GM12873 (cell line): ENCODE data around the gene BLOC1S4.

Source experiments
- TF ChIP-seq, protein P1 (sequence below): IDR thresholded peaks from 2 replicates; pipeline ENCODE4 v1.5.1; 2012; ENCODE audit warnings: low read depth, mild to moderate bottlenecking, moderate library complexity, low read length, control low read depth; ENCODE audit not compliant: insufficient read depth; ENCODE audit errors: missing control alignments

Gene BLOC1S4

DNA sequence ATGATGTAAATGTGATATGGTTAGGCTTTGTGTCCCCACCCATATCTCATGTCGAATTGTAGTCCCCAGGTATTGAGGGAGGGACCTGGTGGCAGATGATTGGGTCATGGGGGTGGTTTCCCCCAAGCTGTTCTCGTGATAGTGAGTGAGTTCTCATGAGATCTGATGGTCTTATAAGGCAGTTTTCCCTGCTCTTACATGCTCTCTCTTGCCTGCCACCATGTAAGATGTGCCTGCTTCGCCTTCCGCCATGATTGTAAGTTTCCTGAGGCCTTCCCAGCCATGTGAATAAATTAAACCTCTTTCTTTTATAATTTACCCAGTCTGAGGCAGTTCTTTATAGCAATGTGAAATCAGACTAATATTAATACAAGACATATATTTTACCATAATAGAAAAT, 23.9 kb downstream of the BLOC1S4 start:
- TF ChIP-seq, protein P1, sequence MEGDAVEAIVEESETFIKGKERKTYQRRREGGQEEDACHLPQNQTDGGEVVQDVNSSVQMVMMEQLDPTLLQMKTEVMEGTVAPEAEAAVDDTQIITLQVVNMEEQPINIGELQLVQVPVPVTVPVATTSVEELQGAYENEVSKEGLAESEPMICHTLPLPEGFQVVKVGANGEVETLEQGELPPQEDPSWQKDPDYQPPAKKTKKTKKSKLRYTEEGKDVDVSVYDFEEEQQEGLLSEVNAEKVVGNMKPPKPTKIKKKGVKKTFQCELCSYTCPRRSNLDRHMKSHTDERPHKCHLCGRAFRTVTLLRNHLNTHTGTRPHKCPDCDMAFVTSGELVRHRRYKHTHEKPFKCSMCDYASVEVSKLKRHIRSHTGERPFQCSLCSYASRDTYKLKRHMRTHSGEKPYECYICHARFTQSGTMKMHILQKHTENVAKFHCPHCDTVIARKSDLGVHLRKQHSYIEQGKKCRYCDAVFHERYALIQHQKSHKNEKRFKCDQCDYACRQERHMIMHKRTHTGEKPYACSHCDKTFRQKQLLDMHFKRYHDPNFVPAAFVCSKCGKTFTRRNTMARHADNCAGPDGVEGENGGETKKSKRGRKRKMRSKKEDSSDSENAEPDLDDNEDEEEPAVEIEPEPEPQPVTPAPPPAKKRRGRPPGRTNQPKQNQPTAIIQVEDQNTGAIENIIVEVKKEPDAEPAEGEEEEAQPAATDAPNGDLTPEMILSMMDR = no peak

DNA sequence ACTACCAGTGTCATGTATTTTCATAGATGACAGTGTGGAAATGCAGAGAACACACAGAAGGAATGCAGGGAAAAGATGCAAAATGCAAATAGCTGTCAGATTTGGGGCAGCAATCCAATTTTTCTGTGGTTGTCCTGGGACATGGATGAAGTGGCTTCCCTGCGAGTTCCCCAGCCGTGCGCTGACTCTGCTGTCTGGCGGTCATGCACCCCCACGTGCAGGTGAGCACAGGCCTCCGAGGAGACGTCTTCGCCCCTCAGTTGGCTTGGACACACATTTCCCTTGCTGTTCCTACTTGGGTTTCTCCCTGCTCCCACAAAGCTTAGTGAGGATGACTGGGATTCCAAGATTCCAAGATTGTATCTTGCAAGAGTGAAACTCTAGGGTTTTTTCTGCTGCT, 24.4 kb downstream of the BLOC1S4 start:
- TF ChIP-seq, protein P1 = no peak

DNA sequence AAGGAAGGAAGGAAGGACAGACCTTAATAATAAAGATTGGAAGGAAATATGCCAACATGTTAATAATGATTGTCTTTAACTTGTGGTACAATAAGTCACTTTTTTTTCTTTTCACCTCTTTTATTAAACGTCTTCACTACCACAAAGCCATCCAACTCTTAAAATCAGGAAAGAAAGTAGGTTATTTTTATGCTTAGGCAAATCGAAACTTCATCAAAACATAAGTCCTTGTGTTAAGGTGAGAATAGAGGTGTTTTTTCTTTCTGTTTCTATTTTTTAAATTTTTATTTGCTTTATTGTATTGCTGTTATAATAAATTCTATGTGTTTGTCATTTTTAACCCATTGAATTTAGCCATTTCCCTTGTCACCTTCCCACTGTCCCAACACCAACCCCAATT, 26.5 kb downstream of the BLOC1S4 start:
- TF ChIP-seq, protein P1 = no peak

DNA sequence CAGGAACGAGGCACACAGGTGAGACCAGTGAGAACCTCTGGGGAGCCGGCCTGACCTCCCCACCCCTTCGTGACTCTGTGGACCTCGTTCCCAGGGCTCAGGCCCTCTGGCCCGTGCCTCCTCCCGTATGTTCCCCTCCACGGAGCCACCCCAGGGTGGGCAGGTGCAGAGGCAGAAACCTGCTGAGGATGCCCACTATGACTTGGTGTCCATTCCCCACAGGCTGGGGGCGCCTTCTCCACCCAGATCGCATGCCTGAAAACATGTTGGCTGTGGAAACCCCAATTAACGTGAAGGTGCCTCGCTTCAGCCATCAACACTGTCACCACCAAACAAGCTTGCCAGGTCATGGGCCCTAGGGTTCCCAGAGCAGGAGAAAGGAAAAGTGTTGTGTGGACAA, 27.0 kb downstream of the BLOC1S4 start:
- TF ChIP-seq, protein P1 = no peak

DNA sequence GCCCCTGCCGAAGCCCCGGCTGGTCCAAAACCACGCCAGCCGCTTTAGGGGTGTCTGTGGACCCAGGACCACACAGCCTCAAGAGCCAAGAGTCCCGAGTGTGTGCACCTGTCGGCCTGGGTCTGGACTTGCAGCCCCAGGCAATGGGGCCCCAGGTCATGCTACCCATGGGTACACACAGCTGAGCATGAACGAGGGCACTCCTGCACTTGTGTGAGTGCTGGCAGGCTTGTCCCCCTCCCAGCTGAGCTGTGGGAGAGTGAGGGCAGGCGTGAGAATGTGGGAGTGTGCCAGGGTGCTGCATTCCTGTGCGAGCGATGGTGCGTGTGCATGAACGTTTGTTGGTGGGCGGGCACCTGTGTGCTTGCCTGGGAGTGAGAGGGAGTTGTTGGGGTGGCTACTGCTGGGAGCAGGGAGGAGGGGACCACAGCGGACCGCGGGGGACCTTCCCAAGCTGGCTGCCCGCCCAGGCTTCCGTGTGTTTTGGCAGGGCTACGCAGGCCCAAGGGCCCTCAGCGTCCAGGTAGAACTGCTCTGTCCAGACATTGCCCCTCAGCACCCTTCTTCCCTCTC, 30.8 kb downstream of the BLOC1S4 start:
- TF ChIP-seq, protein P1 = no peak

DNA sequence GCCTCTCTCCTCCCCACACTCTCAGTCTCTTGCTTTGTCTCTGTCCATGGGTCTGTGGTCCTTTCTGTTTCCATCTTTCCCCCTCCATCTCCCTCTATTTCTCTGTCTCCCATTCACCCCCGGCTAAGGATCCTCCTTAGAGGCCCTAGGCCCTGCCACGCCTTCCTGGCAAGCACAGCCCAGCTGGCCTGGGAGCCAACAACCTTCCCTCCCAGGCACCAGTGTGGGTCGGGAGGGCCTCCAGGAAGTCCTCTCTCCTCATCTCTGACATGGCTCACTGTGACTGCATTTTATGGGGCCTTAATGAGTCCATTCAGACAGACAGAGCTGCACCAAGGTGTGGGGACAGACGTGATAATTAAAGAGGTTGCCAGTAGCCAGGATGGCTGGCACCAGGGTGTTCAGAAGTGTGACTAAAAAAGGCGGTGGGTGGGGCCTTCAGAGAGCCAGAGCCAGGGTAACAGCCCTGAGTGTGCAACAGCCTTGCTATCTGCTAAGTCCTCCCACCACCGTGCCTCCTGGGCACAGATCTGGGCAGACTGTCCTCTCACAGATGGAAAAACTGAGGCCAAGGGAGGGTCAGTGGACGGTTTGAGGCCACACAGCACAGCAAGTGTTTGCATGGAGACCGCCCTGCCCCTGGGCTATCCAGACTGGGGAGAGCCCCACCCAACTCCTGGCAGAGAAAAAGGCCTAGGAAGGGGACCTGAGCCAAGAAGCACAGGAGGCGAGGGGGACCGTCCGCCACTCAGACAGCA, 31.5 kb downstream of the BLOC1S4 start:
- TF ChIP-seq, protein P1 = no peak

DNA sequence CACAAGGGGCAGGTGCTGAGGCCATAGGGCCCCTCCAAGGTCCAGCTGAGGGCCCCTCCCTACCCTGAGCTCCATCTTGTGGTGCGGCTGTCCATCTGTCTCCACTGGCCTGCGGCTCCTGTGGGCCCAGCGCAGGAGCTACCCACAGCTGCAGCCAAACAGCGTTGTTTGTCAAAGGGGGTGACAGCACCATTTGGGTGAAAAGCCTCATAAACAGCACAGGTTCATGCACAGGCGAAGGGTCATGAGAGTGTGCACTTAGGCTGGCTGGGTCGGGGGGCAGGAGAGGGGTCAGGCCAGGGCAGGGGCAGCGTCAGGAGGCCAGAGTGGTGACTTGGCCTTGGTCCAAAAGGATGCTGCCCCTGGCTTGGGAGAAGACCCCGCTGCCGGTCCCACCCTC, 32.3 kb downstream of the BLOC1S4 start:
- TF ChIP-seq, protein P1 = no peak
